Lower leg skin (tissue), 4 donors: ENCODE results near the gene TASOR. TPM values are rescaled to one million over a fixed set of nuclear protein-coding genes. Genes with fewer than 3 reads are reported as not detected.

Experiments
- DNase-seq, 2 donors: peaks; one replicate each; pipeline ENCODE4 v3.0.0-alpha.2; 2019; ENCODE audit warnings: low spot score in 2 of 2
- H3K4me3 ChIP-seq: fragments of 200-600 bp; sonication (generic); 2 replicates; pipeline ENCODE4 v1.5.1; 2017; ENCODE audit warnings: mild to moderate bottlenecking, low read depth; ENCODE audit not compliant: poor library complexity, severe bottlenecking
- POLR2A ChIP-seq, 2 donors: fragments of 450-650 bp; IDR thresholded peaks; one replicate each; pipeline ENCODE4 v1.6.1; 2016 to 2017; ENCODE audit warnings: antibody characterized with exemption in 2 of 2, mild to moderate bottlenecking in 1 of 2, moderate library complexity in 1 of 2
- WGBS, 2 donors: methylation state at CpG; one replicate each; pipeline ENCODE4 v1.1.5; 2018; 5-methylcytosine and 5-hydroxymethylcytosine counted together
- intact Hi-C: fragments of 100-400 bp; cut with DNase I; formaldehyde crosslinking; loops from one replicate; pipeline ENCODE4 v1.15.0; 2023; ENCODE audit warnings: low total_unique reads
- total RNA-seq, 4 donors: library from RNA; depleted of rRNA; stranded (reverse); fragments of >200 nt; gene quantifications; one replicate each; pipeline ENCODE4 v1.1.0, GENCODE V29; 2016
- TF ChIP-seq, protein P1 (sequence below), 3 donors: fragments of 450-650 bp; IDR thresholded peaks; one replicate each; pipeline ENCODE4 v1.5.1; 2016; ENCODE audit warnings: antibody characterized with exemption in 3 of 3, mild to moderate bottlenecking in 3 of 3, moderate library complexity in 2 of 3

TASOR gene
- total RNA-seq, 4 donors from 2014 or later: 53.7 to 70.1 (median 64.8) TPM

DNA sequence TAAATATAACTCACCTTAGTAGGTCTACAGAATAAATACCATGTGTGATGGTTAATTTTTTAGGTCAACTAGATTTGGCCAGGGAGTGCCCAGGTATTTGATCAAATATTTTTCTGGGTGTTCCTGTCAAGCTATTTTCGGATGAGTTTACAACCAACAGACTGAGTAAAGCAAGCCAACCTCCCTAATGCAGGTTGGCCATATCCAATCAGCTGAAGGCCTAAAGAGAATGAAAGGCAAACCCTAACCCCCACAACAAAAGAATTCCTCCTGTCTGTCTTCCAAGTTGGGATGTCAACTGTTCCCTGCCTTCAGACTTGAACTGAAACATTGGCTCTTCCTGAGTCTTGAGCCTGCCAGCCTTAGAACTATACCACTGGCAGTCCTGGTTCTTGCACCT, 28.6 kb downstream of the TASOR start:
- WGBS, 2 donors: 92 to 94% methylated on average over 1 of the region's 1 CpG
- intact Hi-C loops: no loop called here
- no peak for DNase-seq
- TF ChIP-seq, protein P1, sequence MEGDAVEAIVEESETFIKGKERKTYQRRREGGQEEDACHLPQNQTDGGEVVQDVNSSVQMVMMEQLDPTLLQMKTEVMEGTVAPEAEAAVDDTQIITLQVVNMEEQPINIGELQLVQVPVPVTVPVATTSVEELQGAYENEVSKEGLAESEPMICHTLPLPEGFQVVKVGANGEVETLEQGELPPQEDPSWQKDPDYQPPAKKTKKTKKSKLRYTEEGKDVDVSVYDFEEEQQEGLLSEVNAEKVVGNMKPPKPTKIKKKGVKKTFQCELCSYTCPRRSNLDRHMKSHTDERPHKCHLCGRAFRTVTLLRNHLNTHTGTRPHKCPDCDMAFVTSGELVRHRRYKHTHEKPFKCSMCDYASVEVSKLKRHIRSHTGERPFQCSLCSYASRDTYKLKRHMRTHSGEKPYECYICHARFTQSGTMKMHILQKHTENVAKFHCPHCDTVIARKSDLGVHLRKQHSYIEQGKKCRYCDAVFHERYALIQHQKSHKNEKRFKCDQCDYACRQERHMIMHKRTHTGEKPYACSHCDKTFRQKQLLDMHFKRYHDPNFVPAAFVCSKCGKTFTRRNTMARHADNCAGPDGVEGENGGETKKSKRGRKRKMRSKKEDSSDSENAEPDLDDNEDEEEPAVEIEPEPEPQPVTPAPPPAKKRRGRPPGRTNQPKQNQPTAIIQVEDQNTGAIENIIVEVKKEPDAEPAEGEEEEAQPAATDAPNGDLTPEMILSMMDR (IDR thresholded peaks at IDR 0.05): no peak
- TF ChIP-seq POLR2A (IDR thresholded peaks at IDR 0.05): no peak
- H3K4me3 ChIP-seq: no peak overlapping the region

DNA sequence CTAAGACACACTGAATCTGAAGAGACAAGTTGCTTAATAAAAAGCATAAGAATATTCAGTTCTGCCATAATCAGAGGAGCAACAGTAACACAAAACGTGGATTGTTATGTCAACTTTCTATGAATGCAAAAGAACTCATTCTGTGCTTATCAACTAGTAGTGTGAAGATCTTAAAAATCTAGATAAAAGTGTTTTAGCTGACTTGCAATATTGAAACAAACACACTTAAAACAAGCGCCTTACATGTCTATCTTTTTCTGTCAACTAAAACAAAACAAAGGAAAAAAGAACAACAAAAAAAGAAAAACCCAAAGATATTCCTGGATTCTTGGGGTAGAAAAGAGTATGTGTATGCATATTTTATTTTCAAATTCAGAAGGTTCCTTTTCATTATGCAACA, 37.7 kb downstream of the TASOR start:
- no peak for DNase-seq
- TF ChIP-seq, protein P1 (IDR thresholded peaks at IDR 0.05): no peak
- TF ChIP-seq POLR2A (IDR thresholded peaks at IDR 0.05): no peak
- WGBS, 2 donors: 94% methylated on average over 2 of the region's 2 CpGs
- intact Hi-C loops: no loop called here
- H3K4me3 ChIP-seq: no peak overlapping the region

- DNase-seq: no peak
- 87 to 90% methylated on average over 9 of the region's 9 CpGs for WGBS, 2 donors
- TF ChIP-seq POLR2A (IDR thresholded peaks at IDR 0.05): no peak
- TF ChIP-seq, protein P1 (IDR thresholded peaks at IDR 0.05): no peak
- no peak overlapping the region for H3K4me3 ChIP-seq
- intact Hi-C loops: no loop called here
Observed at GRCh38 chr3:56633602-56634535, 49.2 kb downstream of the TASOR start.

Other genes starting within 250 kb of the TASOR start
- 1 to 10 TPM in 1 of 4 donors, under 1 TPM in 2, not detected in 1; 0.23 to 1.3 (median 0.42) TPM for gene ERC2, start 214.8 kb downstream of the TASOR start, total RNA-seq
- gene CCDC66, start 126.1 kb downstream of the TASOR start, total RNA-seq: 10 to 100 TPM; 13.4 to 37.5 (median 16.5) TPM
- gene ARHGEF3, start 118.7 kb upstream of the TASOR start, total RNA-seq: 10 to 100 TPM; 13.3 to 28.5 (median 19.1) TPM